ENCODE results near the gene FCAR. TPM values are rescaled to one million over a fixed set of nuclear protein-coding genes. Genes with fewer than 3 reads are reported as not detected.

The FCAR gene
- total RNA-seq, 2 donors from 2014 or later: 0.88 TPM; not detected in 1

DNA sequence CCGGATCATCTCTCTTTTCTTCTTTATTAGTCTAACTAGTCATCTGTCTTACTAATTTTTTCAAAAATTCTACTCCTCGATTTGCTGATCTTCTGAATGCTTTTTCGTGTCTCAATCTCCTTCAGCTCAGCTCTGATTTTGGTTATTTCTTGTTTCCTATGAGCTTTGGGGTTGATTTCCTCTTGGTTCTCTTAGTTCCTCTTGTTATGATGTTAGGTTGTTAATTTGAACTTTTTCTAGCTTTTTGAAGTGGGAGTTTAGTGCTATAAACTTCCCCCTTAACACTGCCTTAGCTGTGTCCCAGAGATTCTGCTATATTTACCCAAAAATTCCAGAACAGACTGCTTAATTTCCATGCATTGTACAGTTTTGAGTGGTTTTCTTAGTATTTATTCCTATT is 3.4 kb downstream of the FCAR start:
- Histone ChIP-seq H3K27me3 (no peaks in the 10 kb centered on the region), H3K4me1 (no peaks in the 10 kb centered on the region), H3K27ac (no peak overlapping the region), H3K36me3 (no peaks in the 10 kb centered on the region), H3K4me3 (no peak overlapping the region), H3K9me3 (no peaks in the 10 kb centered on the region), H3K9ac (ENCODE audit: low read depth in 2 of 2, low read length in 2 of 2) (no peak overlapping the region)
- intact Hi-C loops (cut with DNase I): no loop called here
- DNase-seq: no peak
- TF ChIP-seq CTCF (IDR thresholded peaks at IDR 0.05): no peak

GRCh38 chr19:54881884-54882283 is 7.8 kb downstream of the FCAR start:
- H3K9me3 ChIP-seq: no peaks in the 10 kb centered on the region
- no peaks in the 10 kb centered on the region for H3K4me1 ChIP-seq
- TF ChIP-seq CTCF (IDR thresholded peaks at IDR 0.05): no peak
- H3K9ac ChIP-seq (ENCODE audit: low read depth in 2 of 2, low read length in 2 of 2): no peak overlapping the region
- H3K4me3 ChIP-seq: no peak overlapping the region
- no peaks in the 10 kb centered on the region for H3K27me3 ChIP-seq
- DNase-seq: no peak
- intact Hi-C loops (cut with DNase I): no loop called here
- H3K27ac ChIP-seq: no peak overlapping the region
- H3K36me3 ChIP-seq: no peaks in the 10 kb centered on the region

DNA sequence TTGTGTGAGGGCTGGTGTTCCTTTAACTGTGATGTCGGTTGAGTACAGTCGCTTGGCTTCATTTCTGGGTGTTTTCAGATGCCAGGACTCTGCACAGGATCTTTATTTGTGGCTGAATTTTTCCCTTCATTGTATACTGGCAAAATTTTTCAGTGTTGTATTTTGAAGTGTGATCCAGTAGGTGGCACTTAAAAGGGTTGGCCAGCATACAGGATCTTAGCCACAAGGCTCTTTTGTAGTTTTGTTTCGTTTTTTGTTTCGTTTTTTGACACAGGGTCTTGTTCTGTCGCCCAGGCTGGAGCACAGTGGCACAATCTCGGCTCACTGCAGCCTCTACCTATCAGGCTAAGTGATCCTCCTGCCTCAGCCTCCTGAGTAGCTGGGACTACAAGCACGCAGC is 8.7 kb downstream of the FCAR start:
- no peaks in the 10 kb centered on the region for H3K27me3 ChIP-seq
- no peak for TF ChIP-seq CTCF (IDR thresholded peaks at IDR 0.05)
- no peaks in the 10 kb centered on the region for H3K36me3 ChIP-seq
- H3K4me3 ChIP-seq: no peak overlapping the region
- no peak for DNase-seq
- H3K27ac ChIP-seq: no peak overlapping the region
- H3K4me1 ChIP-seq: no peaks in the 10 kb centered on the region
- no peak overlapping the region for H3K9ac ChIP-seq (ENCODE audit: low read depth in 2 of 2, low read length in 2 of 2)
- intact Hi-C loops (cut with DNase I): no loop called here
- no peaks in the 10 kb centered on the region for H3K9me3 ChIP-seq

- TF ChIP-seq CTCF (IDR thresholded peaks at IDR 0.05): no peak
- no peak overlapping the region for H3K27ac ChIP-seq
- DNase-seq: no peak
- no peaks in the 10 kb centered on the region for H3K36me3 ChIP-seq
- H3K9me3 ChIP-seq: no peaks in the 10 kb centered on the region
- no peak overlapping the region for H3K4me3 ChIP-seq
- intact Hi-C loops (cut with DNase I): no loop called here
- no peak overlapping the region for H3K9ac ChIP-seq (ENCODE audit: low read depth in 2 of 2, low read length in 2 of 2)
- no peaks in the 10 kb centered on the region for H3K4me1 ChIP-seq
- H3K27me3 ChIP-seq: no peaks in the 10 kb centered on the region
Measured at GRCh38 chr19:54883228-54883627, 9.2 kb downstream of the FCAR start.

- intact Hi-C loops (cut with DNase I): no loop called here
- Histone ChIP-seq H3K4me3 (no peak overlapping the region), H3K4me1 (no peaks in the 10 kb centered on the region), H3K27me3 (no peaks in the 10 kb centered on the region), H3K9ac (ENCODE audit: low read depth in 2 of 2, low read length in 2 of 2) (no peak overlapping the region), H3K36me3 (no peaks in the 10 kb centered on the region), H3K9me3 (no peaks in the 10 kb centered on the region), H3K27ac (no peak overlapping the region)
- DNase-seq: no peak
- TF ChIP-seq CTCF (IDR thresholded peaks at IDR 0.05): no peak
Measured at GRCh38 chr19:54888239-54888638, 14.2 kb downstream of the FCAR start.

- no peaks in the 10 kb centered on the region for H3K9me3 ChIP-seq
- no peaks in the 10 kb centered on the region for H3K4me1 ChIP-seq
- no peak overlapping the region for H3K27ac ChIP-seq
- DNase-seq: no peak
- intact Hi-C loops (cut with DNase I): no loop called here
- no peak overlapping the region for H3K9ac ChIP-seq (ENCODE audit: low read depth in 2 of 2, low read length in 2 of 2)
- TF ChIP-seq CTCF (IDR thresholded peaks at IDR 0.05): no peak
- H3K27me3 ChIP-seq: no peaks in the 10 kb centered on the region
- H3K4me3 ChIP-seq: no peak overlapping the region
- H3K36me3 ChIP-seq: no peaks in the 10 kb centered on the region
Measured at GRCh38 chr19:54889566-54889965, 15.5 kb downstream of the FCAR start.

Data from colonic mucosa (tissue), 4 donors.